Rectal smooth muscle tissue (tissue), 1 donor: Measurements from ENCODE around the gene ROPN1B.

ENCODE experiments used
- H3K27ac ChIP-seq: one replicate; pipeline ENCODE4 v1.7.0; 2013; ENCODE audit warnings: low read depth, low read length, inconsistent platforms
- H3K27me3 ChIP-seq: one replicate; pipeline ENCODE4 v1.7.0; 2013; ENCODE audit warnings: low read length; ENCODE audit not compliant: control insufficient read depth, insufficient read depth
- H3K36me3 ChIP-seq: one replicate; pipeline ENCODE4 v1.7.0; 2013; ENCODE audit warnings: low read length; ENCODE audit not compliant: control insufficient read depth, insufficient read depth
- H3K4me1 ChIP-seq: one replicate; pipeline ENCODE4 v1.7.0; 2013; ENCODE audit warnings: low read length; ENCODE audit not compliant: control insufficient read depth, insufficient read depth
- H3K4me3 ChIP-seq: one replicate; pipeline ENCODE4 v1.7.0; 2013; ENCODE audit warnings: low read length
- H3K9ac ChIP-seq: one replicate; pipeline ENCODE4 v1.7.0; 2013; ENCODE audit warnings: low read length

Gene ROPN1B

DNA sequence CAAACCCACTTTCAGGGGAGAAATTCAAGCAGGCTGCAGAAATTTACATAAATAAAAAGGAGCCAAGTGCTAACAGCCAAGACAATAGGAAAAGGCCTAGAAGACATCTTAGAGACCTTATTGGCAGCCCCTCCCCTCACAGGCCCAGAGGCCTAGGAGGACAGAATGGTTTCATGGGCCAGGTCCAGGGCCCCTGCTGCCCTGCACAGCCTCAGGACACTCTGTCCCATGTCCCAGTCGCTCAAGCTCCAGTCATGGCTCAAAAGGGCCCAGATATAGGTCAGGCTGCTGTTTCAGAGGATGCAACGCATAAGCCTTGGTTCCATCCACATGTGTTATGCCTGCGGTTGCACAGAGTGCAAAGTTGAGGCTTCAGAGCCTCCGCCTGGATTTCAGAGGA is 59.1 kb downstream of the ROPN1B start:
- Histone ChIP-seq H3K4me1 (no peaks in the 10 kb centered on the region), H3K27ac (no peak overlapping the region), H3K9ac (no peak overlapping the region), H3K27me3 (no peaks in the 10 kb centered on the region), H3K36me3 (peaks cover 9% of the 10 kb centered on the region), H3K4me3 (no peak overlapping the region)

DNA sequence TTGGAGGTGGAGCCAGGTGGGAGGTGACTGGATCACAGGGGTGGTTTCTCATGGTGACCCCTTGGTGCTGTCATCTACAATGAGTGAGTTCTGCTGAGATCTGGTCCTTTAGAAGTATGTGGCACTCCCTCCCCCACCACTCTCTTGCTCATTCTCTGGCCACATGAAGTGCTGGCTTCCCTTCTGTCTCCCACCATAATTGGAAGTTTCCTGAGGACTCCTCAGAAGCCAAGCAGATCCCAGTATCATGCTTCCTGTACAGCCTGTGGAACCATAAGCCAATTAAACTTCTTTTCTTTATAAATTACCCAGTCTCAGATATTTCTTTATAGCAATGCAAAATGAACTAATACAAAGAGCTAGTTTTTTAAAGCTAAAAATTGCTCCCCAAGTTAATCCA is 60.3 kb downstream of the ROPN1B start:
- no peak overlapping the region for H3K4me3 ChIP-seq
- no peak overlapping the region for H3K9ac ChIP-seq
- H3K27me3 ChIP-seq: no peaks in the 10 kb centered on the region
- no peaks in the 10 kb centered on the region for H3K4me1 ChIP-seq
- peaks cover 8% of the 10 kb centered on the region for H3K36me3 ChIP-seq
- H3K27ac ChIP-seq: no peak overlapping the region

DNA sequence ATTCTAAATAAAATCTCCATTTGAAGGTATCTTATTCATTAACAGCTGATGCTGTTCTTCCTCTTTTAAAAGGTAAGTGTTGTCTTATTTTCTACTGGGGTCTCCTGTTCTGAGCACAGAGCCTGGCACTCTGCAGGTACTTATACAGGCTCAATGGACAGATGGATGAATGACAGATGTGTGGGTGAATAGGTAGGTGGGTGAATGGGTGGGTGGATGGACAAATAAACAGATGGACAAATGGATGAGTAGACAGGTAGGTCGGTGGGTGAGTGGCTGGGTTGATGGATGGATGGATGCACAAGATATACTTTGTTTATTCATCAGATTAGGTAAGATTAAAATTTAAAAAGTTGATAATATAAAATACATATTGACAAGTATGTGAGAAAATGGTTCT is 61.5 kb downstream of the ROPN1B start:
- Histone ChIP-seq H3K4me3 (no peak overlapping the region), H3K36me3 (peaks cover 6% of the 10 kb centered on the region), H3K9ac (no peak overlapping the region), H3K4me1 (no peaks in the 10 kb centered on the region), H3K27ac (no peak overlapping the region), H3K27me3 (no peaks in the 10 kb centered on the region)

DNA sequence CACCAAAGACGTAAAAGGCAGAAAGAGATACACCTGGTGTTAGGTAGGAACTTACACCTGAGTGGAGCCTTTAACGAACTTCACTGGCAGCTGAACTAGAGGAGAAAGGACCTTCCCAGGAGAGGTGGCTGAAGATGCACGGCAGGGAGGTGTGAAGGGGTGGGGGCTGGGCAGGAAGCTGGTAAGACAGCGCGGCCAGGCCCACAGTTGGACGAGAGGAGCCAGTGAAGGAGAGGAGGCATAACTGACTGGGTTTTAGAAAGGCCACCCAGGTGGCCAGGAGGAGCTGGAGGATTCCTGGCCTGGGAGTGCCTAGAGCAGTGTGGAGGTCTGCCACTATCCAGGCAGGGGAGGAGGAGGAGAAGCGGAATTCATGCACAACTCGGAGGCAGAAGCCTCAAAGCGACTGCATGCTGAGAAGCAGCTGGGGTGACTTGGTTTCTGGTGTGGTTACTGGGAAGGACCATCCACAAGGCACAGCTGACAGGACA is 63.0 kb downstream of the ROPN1B start:
- Histone ChIP-seq H3K4me1 (no peaks in the 10 kb centered on the region), H3K27me3 (no peaks in the 10 kb centered on the region), H3K36me3 (peaks cover 3% of the 10 kb centered on the region), H3K27ac (no peak overlapping the region), H3K9ac (no peak overlapping the region), H3K4me3 (no peak overlapping the region)
